Measurements from ENCODE around the gene NLRP7.

Gene NLRP7

DNA sequence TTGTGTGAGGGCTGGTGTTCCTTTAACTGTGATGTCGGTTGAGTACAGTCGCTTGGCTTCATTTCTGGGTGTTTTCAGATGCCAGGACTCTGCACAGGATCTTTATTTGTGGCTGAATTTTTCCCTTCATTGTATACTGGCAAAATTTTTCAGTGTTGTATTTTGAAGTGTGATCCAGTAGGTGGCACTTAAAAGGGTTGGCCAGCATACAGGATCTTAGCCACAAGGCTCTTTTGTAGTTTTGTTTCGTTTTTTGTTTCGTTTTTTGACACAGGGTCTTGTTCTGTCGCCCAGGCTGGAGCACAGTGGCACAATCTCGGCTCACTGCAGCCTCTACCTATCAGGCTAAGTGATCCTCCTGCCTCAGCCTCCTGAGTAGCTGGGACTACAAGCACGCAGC is 64.6 kb downstream of the NLRP7 start:
- FAIRE-seq = no peak
- DNase-seq (ENCODE audit: insufficient read length) = no peak
- TF ChIP-seq POLR2AphosphoS5 (IDR thresholded peaks at IDR 0.05; ENCODE audit: low read depth, low read length) (no peak), POLR2A (IDR thresholded peaks at IDR 0.05; ENCODE audit: low read depth, low read length) (no peak), TAF1 (IDR thresholded peaks at IDR 0.05; ENCODE audit: borderline replicate concordance, low read depth, low read length) (no peak)

DNA sequence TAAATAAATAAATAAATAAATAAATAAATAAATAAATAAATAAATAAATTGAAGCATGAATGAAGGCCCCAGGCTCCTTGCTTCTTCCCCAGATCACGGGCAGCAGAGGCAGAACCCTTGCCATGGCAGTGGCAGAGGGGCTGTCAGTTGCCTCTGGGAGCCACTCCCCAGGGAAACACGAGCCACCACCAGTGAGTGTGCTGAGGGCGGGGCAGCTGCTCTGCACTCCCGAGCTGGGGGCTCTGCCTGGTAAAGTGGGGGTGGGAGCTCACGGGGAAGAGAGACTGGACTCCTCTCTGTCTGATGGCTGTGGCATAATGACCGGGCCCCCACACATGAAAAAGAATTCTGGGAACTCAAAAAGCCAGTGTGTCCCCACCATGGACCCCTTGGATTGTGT is 65.4 kb downstream of the NLRP7 start:
- no peak for FAIRE-seq
- no peak for TF ChIP-seq TAF1 (IDR thresholded peaks at IDR 0.05; ENCODE audit: borderline replicate concordance, low read depth, low read length)
- TF ChIP-seq POLR2AphosphoS5 (IDR thresholded peaks at IDR 0.05; ENCODE audit: low read depth, low read length) = no peak
- TF ChIP-seq POLR2A (IDR thresholded peaks at IDR 0.05; ENCODE audit: low read depth, low read length) = no peak
- no peak for DNase-seq (ENCODE audit: insufficient read length)

DNA sequence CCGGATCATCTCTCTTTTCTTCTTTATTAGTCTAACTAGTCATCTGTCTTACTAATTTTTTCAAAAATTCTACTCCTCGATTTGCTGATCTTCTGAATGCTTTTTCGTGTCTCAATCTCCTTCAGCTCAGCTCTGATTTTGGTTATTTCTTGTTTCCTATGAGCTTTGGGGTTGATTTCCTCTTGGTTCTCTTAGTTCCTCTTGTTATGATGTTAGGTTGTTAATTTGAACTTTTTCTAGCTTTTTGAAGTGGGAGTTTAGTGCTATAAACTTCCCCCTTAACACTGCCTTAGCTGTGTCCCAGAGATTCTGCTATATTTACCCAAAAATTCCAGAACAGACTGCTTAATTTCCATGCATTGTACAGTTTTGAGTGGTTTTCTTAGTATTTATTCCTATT is 69.9 kb downstream of the NLRP7 start:
- FAIRE-seq = no peak
- TF ChIP-seq TAF1 (IDR thresholded peaks at IDR 0.05; ENCODE audit: borderline replicate concordance, low read depth, low read length) (no peak), POLR2AphosphoS5 (IDR thresholded peaks at IDR 0.05; ENCODE audit: low read depth, low read length) (no peak), POLR2A (IDR thresholded peaks at IDR 0.05; ENCODE audit: low read depth, low read length) (no peak)
- no peak for DNase-seq (ENCODE audit: insufficient read length)

DNA sequence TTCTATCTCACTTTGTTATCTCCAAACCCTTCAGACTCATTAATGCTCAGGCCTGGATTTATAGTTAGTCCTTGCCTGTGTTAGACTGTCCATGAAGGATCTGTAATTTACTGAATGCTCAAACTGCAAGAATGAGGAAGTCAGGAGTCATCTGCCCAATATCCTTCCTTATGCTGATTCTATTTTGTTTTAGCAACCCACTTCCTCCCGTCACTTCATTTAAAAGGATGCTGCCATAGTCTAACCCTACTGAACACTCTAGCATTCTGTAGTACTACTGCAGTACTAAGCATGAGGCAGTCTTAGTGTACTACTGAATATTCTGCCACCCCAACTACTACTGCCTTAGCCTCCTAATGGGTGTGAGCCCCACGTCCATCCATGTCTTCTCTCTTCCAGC is 71.8 kb downstream of the NLRP7 start:
- FAIRE-seq = no peak
- TF ChIP-seq POLR2A (IDR thresholded peaks at IDR 0.05; ENCODE audit: low read depth, low read length) (no peak), POLR2AphosphoS5 (IDR thresholded peaks at IDR 0.05; ENCODE audit: low read depth, low read length) (no peak), TAF1 (IDR thresholded peaks at IDR 0.05; ENCODE audit: borderline replicate concordance, low read depth, low read length) (no peak)
- no peak for DNase-seq (ENCODE audit: insufficient read length)

DNA sequence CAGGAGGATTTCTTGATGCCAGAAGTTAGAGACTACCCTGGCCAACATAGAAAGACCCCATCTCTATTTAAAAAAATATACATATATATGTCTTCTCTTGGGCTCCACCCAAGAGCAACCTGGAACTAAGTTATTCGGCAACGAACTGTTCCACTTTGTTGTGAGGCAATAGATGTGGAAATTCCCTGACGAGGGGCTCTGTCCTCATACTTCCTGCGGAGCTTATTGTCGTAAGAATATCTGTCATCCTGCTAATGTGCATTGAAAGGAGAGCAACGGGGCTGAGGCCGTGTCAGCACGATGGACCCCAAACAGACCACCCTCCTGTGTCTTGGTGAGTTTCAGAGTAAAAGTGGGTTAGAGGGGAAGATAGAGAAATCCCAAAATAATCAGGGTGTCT is 73.3 kb downstream of the NLRP7 start, which contains the start of gene FCAR:
Gene FCAR (plus strand): TSS at position 246 of the 400 bp plus-strand sequence. CDS start 55 bp downstream, at position 301.
- TF ChIP-seq POLR2A (IDR thresholded peaks at IDR 0.05; ENCODE audit: low read depth, low read length) (no peak), POLR2AphosphoS5 (IDR thresholded peaks at IDR 0.05; ENCODE audit: low read depth, low read length) (no peak), TAF1 (IDR thresholded peaks at IDR 0.05; ENCODE audit: borderline replicate concordance, low read depth, low read length) (no peak)
- DNase-seq (ENCODE audit: insufficient read length) (no peak), FAIRE-seq (no peak)
